ENCODE results near the gene HARS2.
"Not testable (repeated sequence)": the region's sequence is repeated elsewhere in the genome, so short reads cannot be mapped to it uniquely, and the experiment has no call there.

HARS2 gene

DNA sequence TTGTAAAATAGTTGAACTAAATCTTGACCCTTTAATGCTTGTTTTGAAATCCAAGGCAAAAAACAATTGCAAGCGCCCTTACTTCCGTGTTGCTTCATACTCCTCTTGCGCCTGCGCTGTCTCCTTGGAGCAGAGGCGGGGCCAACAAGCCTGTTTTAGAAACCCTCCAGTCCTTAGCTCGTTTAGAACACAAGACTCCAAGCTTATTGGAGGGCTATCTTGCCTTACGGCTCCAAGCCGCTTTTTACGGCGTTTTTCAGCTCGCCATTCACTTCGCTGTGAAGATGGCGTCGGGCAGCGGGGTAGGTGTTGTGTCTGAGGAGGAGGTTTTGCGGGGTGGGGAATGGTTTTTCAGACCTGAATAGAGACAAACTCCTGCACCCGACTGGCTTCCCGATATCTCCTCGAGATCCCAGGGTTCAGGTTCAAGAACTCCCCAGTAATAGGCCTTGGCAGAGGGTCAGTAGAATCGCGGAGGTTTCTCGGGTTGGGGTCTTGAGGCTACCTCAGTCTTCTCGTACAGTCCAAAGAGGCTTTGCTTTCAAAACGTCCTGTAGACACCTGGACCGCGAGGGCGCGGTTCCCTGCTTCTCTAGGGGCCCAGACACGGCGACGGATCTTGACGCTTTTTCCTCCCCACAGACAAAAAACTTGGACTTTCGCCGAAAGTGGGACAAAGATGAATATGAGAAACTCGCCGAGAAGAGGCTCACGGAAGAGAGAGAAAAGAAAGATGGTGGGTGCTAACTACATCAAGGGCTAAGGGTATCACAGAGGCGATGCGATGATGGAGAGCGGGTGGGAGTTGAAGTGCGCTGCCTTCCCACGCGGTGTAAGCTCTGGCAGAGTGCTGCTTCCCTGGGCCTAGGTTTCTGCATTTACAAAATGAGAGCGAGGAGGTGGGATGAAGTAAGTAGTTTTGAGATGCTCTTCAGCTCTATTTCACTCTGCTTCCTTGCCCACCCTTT is 9.2 kb downstream of the HARS2 start, which contains the start of gene ZMAT2:
TSS of gene ZMAT2 (plus strand) at position 271 of the 968 bp plus-strand sequence. CDS start at position 285, 14 bp downstream.
- peak; percentile 88 for DNase-seq

GRCh38 chr5:140707812-140708211 is 16.6 kb downstream of the HARS2 start:
- no peak for DNase-seq

- DNase-seq, result not testable (repeated sequence)
These were observed 17.5 kb downstream of the HARS2 start for GRCh38 chr5:140708787-140709186.

- peak; percentile 88 for DNase-seq
These were observed 19.8 kb downstream of the HARS2 start for GRCh38 chr5:140710899-140711552.

- DNase-seq, result no peak
These were observed 20.5 kb downstream of the HARS2 start for GRCh38 chr5:140711794-140712193.

DNA sequence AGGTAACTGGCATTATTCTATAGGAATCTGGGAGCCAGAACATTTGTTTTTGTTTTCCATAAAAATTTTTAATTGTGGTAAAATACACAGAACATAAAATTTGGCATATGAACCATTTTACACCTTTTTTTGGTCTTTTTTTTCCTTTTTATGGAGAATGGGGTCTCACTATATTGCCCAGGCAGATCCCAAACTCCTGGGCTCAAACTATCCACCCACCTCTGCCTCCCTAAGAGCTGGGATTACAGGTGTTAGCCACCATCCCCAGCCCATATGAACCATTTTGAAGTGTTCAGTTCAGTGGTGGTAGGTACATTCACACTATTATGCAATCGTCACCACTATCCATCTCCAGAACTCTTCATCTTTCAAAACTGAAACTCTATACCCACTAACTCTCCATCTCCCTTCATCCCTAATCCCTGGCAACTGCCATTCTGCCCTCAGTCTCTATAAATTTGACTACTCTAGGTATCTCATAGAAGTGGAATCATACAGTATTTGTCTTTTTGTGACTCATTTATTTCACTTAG is 22.4 kb downstream of the HARS2 start:
- no peak for DNase-seq

DNA sequence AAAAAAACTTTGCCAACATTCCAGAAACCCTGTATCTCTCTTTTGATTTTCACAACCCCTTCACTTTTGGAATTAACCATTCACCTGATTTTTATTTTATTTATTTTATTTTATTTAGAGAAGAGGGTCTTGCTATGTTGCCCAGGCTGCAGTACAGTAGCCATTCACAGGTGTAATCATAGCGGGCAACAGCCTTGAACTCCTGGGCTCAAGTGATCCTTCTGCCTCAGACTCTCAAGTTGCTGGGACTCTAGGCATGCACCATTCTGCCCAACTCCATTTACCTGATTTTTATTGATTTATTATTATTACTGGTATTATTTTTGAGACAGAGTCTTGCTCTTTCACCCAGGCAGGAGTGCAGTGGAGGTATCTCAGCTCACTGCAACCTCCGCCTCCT is 25.0 kb downstream of the HARS2 start:
- not testable (repeated sequence) for DNase-seq

GRCh38 chr5:140718266-140718592 is 27.0 kb downstream of the HARS2 start:
- DNase-seq, result no peak

DNA sequence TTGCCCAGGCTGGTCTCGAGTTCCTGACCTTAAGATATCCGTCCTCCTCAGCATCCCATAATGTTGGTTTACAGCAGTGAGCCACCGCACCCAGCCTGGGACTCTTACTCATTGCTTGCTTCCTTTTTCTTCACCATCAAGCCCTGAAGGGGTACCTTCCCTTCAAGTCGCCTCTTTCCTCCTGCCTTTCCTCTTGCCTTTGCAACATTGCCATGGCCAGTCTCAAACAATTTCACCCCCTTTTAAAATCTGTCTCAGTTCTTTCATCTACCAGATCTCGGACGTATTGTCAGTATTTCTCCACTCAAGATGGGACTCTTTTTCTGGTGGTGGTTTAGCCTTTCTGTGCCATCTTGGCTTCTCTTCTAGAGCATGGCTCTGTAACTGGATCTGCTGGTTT is 29.5 kb downstream of the HARS2 start:
- DNase-seq, result peak; percentile 10

- DNase-seq, result not testable (repeated sequence)
These were observed 30.1 kb downstream of the HARS2 start for GRCh38 chr5:140721395-140721794.

- DNase-seq, result peak; percentile 90
These were observed 34.7 kb downstream of the HARS2 start for GRCh38 chr5:140725799-140726471.

DNA sequence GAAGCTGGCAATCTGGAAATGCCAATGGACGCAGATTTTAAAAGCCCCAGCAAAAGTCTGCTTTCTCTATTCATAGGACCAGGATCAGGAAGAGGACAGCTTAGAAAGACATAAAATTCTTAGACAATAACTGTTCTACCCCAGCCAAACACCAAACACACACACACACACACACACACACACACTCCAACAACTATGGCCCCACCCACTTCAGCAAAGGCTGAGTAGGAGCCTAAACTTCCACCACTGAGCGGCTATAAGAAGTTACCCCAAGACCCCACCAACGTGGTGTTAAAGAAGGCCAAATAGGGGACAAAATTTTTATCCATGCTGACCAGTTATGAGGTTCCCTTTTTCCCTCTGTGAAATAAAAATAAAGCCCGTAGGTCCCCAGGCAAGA is 41.8 kb downstream of the HARS2 start:
- DNase-seq, result no peak

- DNase-seq, result no peak
These were observed 43.1 kb downstream of the HARS2 start for GRCh38 chr5:140734354-140734753.

- no peak for DNase-seq
These were observed 46.2 kb downstream of the HARS2 start for GRCh38 chr5:140737486-140737885.

- no peak for DNase-seq
These were observed 50.7 kb downstream of the HARS2 start for GRCh38 chr5:140741967-140742366.

Data from NCI-H2227 treated with DMSO at 0.1 percent for 48 hours (cell line).